HT-29 (cell line): Measurements from ENCODE around the gene UBN2. TPM values are rescaled to one million over a fixed set of nuclear protein-coding genes. Genes with fewer than 3 reads are reported as not detected.
"Not testable (repeated sequence)": the region's sequence is repeated elsewhere in the genome, so short reads cannot be mapped to it uniquely, and the experiment has no call there.

ENCODE experiments used
- DNase-seq: peaks from one replicate; pipeline ENCODE4 v3.0.0-alpha.2; 2015; ENCODE audit warnings: low spot score
- total RNA-seq: library from RNA; depleted of rRNA; stranded (reverse); fragments of >200 nt; shearing (Covaris generic); gene quantifications from 2 replicates; pipeline ENCODE4 v1.2.3, GENCODE V29; 2014; rRNA removed

The UBN2 gene
- 3.4 and 4.6 TPM in 2 replicates for total RNA-seq

DNA sequence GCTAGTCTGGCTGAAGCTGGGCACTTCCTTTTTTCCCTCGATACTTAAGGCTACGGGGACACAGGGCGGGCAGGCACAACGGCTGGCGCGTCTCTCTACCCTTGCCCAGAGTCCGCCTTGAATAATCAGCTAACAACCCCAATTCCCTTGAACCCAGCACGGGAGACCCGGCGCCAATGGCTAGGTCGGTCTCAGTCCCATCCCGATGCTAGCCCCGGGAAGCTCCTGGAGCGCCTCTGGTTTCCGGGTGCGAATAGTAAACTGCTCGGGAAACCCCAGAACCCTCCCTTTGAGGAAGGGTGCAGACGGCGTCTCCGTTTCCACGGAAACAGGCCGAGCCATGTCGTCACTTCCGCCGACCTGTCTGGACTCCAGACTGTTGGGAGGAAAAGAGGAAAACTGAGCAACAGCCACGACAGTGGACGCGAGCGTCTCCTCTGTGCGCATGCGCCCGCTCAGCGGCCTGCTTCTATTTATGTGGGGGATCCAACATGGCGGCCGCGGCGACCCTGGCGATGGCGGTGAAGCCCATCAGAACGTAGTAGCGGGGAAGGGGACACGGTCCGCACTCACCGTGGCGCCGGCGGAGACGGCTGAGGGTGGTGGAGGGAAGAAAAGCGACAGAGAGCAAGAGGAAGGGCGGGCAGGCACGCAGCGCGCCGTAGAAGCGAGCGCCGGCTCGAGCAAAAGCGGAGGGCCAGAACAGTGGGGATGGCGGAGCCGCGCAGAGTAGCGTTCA lies at the start of gene UBN2:
TSS of gene UBN2 (plus strand) at position 464 of the 739 bp plus-strand sequence. CDS start at position 712, 248 bp downstream.
- peak; percentile 99 for DNase-seq

DNA sequence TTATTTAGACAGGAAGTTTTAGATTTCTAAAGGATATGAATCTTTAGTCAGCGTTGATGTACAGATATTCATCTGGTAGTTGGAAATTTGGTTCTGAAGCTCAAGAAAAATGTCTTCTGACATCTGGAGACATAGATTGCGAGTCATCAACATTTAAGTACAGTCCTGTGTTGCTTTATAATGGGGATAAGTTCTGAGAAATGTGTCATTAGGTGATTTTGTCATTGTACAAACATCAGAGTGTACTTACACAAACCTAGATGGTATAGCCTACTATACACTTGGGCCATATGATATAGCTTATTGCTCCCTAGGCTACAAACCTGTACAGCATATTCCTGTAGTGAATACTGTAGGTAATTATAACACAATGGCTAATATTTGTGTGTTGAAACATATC lies 49.6 kb upstream of the UBN2 start:
- no peak for DNase-seq

DNA sequence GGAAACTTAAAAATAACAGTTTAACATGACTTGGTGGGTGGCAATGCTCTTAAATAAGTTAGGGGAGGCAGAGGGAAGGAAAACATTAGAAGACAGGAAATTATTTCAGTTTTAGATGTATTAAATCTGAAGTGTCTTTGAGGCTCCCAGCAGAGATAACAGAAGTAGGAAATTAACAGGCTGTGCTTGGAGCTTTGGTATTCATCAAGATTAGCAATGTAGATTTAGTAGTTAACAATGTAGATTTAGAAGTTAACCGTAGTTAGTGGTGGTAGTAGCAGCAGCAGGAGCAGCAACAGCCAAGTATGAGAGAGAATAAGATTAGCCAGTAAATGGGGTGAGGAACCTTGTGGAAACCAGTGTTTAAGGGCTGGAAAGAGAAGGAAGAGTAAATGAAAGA lies 48.7 kb upstream of the UBN2 start:
- no peak for DNase-seq

DNA sequence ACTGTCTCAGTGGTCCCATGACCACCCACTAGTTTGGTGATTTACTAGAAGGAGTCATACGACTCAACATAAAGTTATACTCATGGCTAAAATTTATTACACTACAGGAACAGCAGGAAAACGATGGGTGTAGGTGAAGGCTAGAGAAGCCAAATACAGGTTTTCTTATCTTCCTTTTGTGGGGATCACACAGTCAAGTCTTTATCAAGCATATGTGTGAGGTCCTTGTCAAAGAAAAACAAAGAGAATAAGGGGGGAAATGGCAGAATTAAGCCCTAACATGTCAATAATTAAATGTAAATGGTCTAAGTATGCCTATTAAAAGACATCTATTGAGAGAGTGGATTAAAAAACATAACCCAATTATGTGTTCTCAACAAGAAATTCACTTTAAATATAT lies 47.8 kb upstream of the UBN2 start:
- DNase-seq: no peak

DNA sequence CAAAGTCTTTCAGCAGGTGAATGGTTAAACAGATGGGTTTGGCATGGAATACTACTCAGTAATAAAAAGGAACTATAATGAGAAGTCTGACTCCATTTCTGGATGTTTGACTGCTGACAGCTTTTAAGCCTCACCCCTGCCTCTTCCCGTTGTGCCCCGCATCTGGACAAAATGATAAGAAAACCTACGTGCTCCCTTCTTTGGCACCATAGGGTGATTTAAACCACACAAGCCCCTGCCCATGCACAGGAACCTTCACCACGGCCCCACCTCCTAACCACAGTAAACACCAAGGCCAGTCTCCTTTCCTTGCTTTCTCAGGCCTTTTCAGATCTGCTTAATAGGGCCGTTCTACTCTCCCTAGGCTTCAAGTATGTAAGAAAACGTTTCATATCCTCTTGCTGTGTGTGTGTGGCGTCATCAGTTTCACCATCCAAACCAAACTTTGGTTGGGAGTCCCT lies 47.1 kb upstream of the UBN2 start:
- DNase-seq: no peak

DNA sequence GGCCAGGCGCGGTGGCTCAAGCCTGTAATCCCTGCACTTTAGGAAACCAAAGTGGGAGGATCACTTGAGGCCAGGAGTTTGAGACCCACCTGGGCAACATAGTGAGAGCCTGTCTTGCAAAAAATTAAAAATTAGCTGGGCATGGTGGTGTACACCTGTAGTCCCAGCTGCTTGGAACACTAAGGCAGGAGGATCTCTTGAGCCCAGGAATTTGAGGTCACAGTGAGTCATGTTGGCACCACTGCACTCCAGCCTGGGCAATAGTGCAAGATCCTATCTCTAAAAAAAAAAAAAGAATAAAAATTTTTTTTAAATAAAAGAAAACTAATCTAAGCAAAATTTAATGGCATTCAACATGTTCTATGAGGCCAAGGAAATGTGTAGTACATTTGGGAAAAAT lies 44.9 kb upstream of the UBN2 start:
- DNase-seq: no peak

DNA sequence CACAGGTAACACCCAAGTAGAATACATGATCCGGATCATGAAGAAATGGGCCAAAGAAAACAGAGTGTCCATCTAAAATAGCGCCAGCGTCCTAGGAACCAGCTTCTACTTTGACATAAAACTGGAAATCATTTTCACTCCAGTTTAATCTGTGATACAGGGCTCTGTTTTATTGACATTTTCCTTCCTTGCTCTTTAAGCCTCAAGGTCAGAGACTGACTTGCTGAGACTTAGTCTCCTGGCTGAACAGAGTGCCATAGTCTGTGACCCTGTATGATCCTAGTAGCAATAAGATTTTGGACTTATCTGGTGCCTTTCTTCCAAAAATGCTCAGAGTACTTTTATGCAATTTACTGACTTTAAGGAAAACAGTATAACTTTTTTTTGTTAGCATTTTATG lies 41.7 kb upstream of the UBN2 start:
- no peak for DNase-seq

DNA sequence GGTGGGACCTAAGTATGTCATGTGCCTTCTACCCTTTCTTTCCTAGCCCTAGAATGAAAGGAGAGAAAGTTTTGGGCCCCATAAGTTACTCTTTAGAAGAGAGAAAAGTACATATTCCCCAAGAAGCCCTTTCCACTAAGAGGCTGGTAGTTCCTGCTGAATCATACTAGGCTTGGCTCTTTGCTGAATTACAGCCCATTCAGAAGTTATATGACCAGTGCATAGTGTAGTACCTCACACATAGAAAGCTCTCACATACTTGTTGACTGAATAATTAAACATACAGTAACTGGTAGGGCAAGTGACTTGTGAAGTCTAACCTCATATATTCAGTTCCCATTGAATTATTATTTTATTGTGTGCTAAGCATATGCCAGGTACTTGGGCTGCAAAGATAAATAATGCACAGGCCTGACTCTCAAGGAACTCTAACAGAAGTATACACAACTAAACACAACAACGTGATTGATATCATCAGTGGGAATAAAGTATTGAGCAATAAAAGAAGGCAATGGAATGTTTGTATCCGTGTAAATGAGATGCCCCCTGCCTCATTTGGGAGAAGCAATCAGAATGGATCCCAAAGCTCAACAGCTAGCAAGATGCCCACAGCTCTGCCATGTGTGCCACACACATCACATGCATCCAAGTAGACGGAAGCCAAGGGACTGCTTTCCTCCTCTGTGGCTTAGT lies 38.9 kb upstream of the UBN2 start:
- DNase-seq: no peak

DNA sequence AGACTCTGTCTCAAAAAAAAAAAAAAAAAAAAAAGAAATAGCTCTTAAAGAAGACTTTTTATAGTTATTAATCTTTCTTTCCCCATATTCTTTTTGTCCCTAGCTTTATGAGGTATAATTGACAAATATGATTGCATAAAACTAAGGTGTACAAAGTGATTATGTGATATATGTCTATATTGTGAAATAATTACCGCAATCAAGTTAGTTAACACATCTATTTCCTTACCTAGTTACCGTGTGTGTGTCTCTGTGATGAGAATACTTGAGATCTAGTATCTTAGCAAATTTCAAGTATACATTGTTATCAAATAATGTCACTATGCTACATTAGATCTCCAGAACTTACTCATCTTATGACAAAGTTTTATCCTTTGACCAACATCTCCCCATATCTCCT lies 30.7 kb upstream of the UBN2 start:
- no peak for DNase-seq

DNA sequence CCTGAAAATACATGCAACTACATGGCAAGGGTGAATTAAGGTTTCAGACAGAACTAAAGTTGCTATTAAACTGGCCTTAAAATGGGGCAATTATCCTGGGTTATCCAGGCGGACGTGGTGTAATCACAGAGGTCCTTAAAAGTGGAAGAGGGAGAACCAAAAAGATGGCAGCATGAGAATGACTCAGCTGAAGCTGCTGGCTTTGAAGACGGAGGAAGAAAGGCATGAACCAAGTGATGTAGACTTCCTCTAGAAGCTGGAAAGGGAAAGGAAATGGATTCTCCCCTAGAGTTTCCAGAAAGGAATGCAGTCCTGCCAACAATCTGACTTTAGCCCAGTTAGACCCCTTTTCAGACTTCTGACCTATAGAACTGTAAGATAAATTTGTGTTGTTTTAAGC lies 27.0 kb upstream of the UBN2 start:
- no peak for DNase-seq

DNA sequence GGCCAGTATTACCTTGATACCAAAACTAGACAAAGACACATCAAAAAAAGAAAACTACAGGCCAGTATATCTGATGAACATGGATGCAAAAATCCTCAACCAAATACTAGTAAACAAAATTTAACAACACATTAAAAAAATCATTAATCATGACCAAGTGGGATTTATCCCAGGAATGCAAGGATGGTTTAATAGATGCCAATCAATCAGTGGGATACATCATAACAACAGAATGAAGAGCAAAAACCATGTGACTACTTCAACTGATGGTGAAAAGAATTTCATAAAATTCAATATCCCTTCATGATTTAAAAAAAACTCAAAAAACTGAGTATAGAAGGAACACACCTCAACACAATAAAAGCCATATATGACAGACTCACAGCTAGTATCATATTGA lies 25.2 kb upstream of the UBN2 start:
- no peak for DNase-seq

DNA sequence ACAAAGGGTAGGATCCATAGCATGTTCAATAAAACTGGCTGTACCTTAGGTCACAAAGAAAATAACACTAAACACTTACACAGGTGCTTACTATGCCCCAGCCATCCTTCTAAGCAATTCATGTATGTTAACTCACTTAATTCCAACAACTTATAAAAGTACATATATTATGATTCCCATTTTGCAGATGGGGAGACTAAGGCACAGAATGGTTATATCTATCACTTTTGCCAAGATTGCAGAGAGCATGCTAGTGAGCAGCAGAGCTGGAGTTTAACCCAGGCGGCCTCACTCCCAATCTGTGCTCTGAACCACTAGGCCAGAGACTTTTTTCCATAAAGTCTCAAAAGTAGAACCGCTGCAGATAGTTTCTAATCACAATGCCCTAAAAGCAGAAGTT lies 18.9 kb upstream of the UBN2 start:
- DNase-seq: no peak

DNA sequence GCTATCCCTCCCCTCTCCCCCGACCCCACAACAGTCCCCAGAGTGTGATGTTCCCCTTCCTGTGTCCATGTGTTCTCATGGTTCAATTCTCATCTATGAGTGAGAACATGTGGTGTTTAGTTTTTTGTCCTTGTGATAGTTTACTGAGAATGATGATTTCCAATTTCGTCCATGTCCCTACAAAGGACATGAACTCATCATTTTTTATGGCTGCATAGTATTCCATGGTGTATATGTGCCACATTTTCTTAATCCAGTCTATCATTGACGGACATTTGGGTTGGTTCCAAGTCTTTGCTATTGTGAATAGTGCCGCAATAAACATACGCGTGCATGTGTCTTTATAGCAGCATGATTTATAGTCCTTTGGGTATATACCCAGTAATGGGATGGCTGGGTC lies 17.5 kb upstream of the UBN2 start:
- DNase-seq: not testable (repeated sequence)

DNA sequence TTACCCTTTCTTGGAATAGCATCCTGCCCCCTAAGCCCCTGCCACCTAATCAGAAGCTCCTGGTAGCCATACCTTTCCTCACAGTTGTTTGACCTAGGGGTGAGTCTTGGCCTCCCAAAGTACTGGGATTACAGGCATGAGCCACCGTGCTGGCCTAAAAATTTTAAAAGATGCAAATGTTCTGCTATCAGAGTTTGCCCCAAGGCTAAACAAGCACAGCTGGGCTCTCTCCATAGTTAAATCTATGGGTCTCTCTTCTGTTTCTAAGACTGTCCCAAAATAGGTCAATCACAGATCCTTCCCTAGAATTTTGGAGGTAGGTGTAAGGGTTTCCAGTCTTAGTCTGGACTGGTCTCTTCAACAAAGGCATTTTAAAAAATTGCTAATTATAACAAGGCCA lies 12.9 kb upstream of the UBN2 start:
- no peak for DNase-seq

DNA sequence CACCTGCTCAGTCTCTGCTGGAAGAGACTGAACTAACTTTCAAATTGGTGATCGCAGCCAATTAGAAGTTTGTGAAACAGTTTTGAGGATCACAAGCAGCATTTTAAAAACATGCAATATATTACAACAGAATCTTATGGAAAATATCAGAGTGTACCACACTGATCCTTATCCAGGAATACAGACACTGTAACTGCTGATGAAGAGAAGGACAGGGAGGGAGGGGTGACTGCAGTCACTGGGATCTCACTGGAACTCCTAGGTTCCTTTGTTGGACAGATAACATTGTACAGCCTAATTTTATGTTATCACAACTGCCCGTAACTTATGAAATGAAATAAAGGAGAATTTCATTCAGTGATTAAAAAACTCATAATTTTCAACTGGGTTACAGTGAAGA lies 6.8 kb upstream of the UBN2 start:
- no peak for DNase-seq

DNA sequence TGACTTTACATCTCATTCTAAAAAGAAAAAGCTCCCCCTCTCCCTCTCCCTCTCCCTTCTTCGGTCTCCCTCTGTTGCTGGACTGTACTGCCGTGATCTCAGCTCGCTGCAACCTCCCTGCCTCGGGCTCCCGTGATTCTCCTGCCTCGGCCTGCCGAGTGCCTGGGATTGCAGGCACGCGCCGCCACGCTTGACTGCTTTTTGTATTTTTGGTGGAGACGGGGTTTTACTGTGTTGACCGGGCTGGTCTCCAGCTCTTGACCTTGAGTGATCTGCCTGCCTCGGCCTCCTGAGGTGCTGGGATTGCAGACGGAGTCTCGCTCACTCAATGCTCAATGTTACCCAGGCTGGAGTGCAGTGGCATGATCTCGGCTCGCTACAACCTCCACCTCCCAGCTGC lies 6.2 kb upstream of the UBN2 start:
- DNase-seq: not testable (repeated sequence)

DNA sequence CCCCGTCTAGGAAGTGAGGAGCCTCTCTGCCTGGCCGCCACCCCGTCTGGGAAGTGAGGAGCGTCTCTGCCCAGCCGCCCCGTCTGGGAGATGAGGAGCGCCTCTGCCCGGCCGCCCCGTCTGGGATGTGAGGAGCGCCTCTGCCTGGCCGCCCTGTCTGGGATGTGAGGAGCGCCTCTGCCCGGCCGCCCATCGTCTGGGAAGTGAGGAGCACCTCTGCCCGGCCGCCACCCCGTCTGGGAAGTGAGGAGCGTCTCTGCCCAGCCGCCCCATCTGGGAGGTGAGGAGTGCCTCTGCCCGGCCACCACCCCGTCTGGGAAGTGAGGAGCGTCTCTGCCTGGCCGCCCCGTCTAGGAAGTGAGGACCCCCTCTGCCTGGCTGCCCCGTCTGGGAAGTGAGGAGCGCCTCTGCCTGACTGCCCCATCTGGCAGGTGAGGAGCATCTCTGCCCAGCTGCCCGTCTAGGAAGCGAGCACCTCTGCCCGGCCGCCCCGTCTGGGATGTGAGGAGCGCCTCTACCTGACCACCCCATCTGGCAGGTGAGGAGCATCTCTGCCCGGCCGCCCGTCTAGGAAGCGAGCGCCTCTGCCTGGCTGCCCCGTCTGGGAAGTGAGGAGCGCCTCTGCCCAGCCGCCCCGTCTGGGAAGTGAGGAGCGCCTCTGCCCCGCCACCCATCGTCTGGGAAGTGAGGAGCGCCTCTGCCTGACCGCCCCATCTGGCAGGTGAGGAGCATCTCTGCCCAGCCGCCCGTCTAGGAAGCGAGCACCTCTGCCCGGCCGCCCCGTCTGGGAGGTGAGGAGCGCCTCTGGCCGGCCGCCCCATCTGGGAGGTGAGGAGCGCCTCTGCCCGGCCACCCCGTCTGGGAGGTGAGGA lies 5.5 kb upstream of the UBN2 start:
- DNase-seq: not testable (repeated sequence)

DNA sequence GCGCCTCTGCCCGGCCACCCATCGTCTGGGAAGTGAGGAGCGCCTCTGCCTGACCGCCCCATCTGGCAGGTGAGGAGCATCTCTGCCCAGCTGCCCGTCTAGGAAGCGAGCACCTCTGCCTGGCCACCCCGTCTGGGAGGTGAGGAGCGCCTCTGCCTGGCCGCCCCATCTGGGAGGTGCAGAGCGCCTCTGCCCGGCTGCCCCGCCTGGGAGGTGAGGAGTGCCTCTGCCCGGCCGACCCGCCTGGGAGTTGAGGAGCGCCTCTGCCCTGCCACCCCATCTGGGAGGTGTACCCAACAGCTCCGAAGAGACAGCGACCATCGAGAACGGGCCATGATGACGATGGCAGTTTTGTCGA lies 4.9 kb upstream of the UBN2 start:
- DNase-seq: not testable (repeated sequence)

DNA sequence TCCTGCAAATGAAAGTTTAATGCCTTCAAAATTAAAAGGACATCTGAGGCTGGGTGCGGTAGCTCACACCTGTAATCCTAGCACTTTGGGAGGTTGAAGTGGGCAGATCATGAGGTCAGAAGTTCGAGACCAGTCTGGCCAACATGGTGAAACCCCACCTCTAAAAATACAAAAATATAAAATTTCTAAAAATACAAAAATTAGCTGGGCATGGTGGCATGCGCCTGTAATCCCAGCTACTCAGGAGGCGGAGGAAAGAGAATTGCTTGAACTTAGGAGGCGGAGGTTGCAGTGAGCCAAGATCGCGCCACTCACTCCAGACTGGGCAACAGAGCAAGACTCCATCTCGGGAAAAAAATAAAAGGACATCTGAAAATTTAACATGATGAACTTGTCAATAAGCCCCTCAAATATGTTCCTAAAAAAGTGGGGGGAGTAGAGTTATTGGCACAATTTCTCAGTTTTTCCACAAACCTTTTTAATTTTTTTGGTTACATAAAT lies 4.0 kb upstream of the UBN2 start:
- DNase-seq: not testable (repeated sequence)

DNA sequence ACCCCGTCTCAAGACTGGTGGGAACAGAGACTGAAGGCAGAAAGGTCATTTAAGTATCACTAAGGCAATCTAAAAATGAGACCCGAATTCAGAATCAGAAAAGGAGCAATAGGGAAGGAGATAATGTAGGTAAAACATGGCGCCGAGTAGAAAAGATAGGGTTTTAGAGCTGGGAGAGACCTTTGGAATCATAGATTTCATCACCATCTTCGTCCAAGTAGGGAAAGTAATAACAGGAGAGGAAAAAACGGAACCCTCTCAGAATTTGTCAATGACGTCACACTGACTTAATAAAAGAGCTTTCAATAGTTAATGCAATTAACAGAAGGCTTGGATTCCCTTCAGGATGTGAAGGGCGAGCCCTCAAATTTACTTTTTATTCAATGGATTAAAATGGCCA lies 1.0 kb upstream of the UBN2 start:
- DNase-seq: no peak

DNA sequence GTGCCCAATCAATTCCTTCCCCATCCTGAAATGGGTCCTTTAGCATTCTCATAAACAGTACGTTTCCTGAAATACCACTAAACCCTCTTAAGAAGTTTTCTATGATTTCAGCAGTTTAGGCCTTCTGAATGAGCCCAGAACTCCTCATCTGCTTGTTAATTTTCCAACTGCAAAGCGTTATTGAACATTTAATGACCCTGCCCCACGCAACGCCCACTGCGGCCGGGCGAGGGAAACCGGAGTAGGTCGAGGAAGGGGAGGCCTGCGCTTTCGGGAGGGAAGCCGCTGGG lies 608 bp upstream of the UBN2 start:
- no peak for DNase-seq
